Measurements from ENCODE around the gene AGER.
A peak's percentile ranks its signal among the peaks of the same experiment; 100 is the strongest.
"Not testable (repeated sequence)": the region's sequence is repeated elsewhere in the genome, so short reads cannot be mapped to it uniquely, and the experiment has no call there.

The AGER gene

GRCh38 chr6:32147401-32148132 is 36.5 kb downstream of the AGER start:
- Histone ChIP-seq H3K4me3 (ENCODE audit: low read length, poor library complexity, severe bottlenecking) (no peak overlapping the region), H3K4me2 (ENCODE audit: low read depth, low read length, poor library complexity, severe bottlenecking) (no peak overlapping the region), H3K79me2 (ENCODE audit: insufficient read depth, low read length) (no peaks in the 10 kb centered on the region), H3K27me3 (ENCODE audit: insufficient read depth, low read length, poor library complexity, severe bottlenecking) (no peaks in the 10 kb centered on the region), H2AFZ (ENCODE audit: low read length) (no peak overlapping the region), H3K9ac (ENCODE audit: low read depth, low read length, poor library complexity, severe bottlenecking) (no peak overlapping the region), H3K9me3 (ENCODE audit: insufficient read depth, low read depth, low read length) (no peaks in the 10 kb centered on the region), H3K9me2 (replicated peaks; ENCODE audit: low read depth, low read length) (no peaks in the 10 kb centered on the region), H3F3A (ENCODE audit: low read depth) (no peaks in the 10 kb centered on the region), H3K36me3 (ENCODE audit: insufficient read depth, low read length) (no peaks in the 10 kb centered on the region), H4K20me1 (ENCODE audit: insufficient read depth, low read length, poor library complexity, severe bottlenecking) (no peaks in the 10 kb centered on the region), H3K4me1 (ENCODE audit: insufficient read depth, low read length, poor library complexity, severe bottlenecking) (no peaks in the 10 kb centered on the region)
- peak; percentile 27; the same call in 1 of the 2 replicates for TF ChIP-seq CTCF (conservative IDR thresholded peaks at IDR 0.05; ENCODE audit: low read length)
- TF ChIP-seq EZH2phosphoT487 (IDR thresholded peaks at IDR 0.05; ENCODE audit: borderline replicate concordance), result no peak

- Histone ChIP-seq H3F3A (ENCODE audit: low read depth) (no peaks in the 10 kb centered on the region), H3K9me3 (ENCODE audit: insufficient read depth, low read depth, low read length) (no peaks in the 10 kb centered on the region), H4K20me1 (ENCODE audit: insufficient read depth, low read length, poor library complexity, severe bottlenecking) (no peaks in the 10 kb centered on the region), H3K9me2 (replicated peaks; ENCODE audit: low read depth, low read length) (no peaks in the 10 kb centered on the region), H3K27me3 (ENCODE audit: insufficient read depth, low read length, poor library complexity, severe bottlenecking) (no peaks in the 10 kb centered on the region), H3K4me2 (ENCODE audit: low read depth, low read length, poor library complexity, severe bottlenecking) (no peak overlapping the region), H3K9ac (ENCODE audit: low read depth, low read length, poor library complexity, severe bottlenecking) (no peak overlapping the region), H2AFZ (ENCODE audit: low read length) (no peak overlapping the region), H3K4me1 (ENCODE audit: insufficient read depth, low read length, poor library complexity, severe bottlenecking) (no peaks in the 10 kb centered on the region), H3K4me3 (ENCODE audit: low read length, poor library complexity, severe bottlenecking) (no peak overlapping the region), H3K79me2 (ENCODE audit: insufficient read depth, low read length) (no peaks in the 10 kb centered on the region), H3K36me3 (ENCODE audit: insufficient read depth, low read length) (no peaks in the 10 kb centered on the region)
- TF ChIP-seq EZH2phosphoT487 (IDR thresholded peaks at IDR 0.05; ENCODE audit: borderline replicate concordance) (no peak), CTCF (conservative IDR thresholded peaks at IDR 0.05; ENCODE audit: low read length) (no peak)
Observed at GRCh38 chr6:32146687-32147086, 37.4 kb downstream of the AGER start.

- Histone ChIP-seq H3K9ac (ENCODE audit: low read depth, low read length, poor library complexity, severe bottlenecking) (no peak overlapping the region), H3K9me2 (replicated peaks; ENCODE audit: low read depth, low read length) (no peaks in the 10 kb centered on the region), H3K79me2 (ENCODE audit: insufficient read depth, low read length) (no peaks in the 10 kb centered on the region), H4K20me1 (ENCODE audit: insufficient read depth, low read length, poor library complexity, severe bottlenecking) (no peaks in the 10 kb centered on the region), H3K4me2 (ENCODE audit: low read depth, low read length, poor library complexity, severe bottlenecking) (no peak overlapping the region), H3K27me3 (ENCODE audit: insufficient read depth, low read length, poor library complexity, severe bottlenecking) (no peaks in the 10 kb centered on the region), H3K9me3 (ENCODE audit: insufficient read depth, low read depth, low read length) (no peaks in the 10 kb centered on the region), H3F3A (ENCODE audit: low read depth) (no peaks in the 10 kb centered on the region), H3K4me3 (ENCODE audit: low read length, poor library complexity, severe bottlenecking) (no peak overlapping the region), H2AFZ (ENCODE audit: low read length) (no peak overlapping the region), H3K4me1 (ENCODE audit: insufficient read depth, low read length, poor library complexity, severe bottlenecking) (no peaks in the 10 kb centered on the region), H3K36me3 (ENCODE audit: insufficient read depth, low read length) (no peaks in the 10 kb centered on the region)
- TF ChIP-seq CTCF (conservative IDR thresholded peaks at IDR 0.05; ENCODE audit: low read length) (no peak), EZH2phosphoT487 (IDR thresholded peaks at IDR 0.05; ENCODE audit: borderline replicate concordance) (no peak)
Observed at GRCh38 chr6:32146287-32146686, 37.8 kb downstream of the AGER start.

- not testable (repeated sequence) for H3K4me3 ChIP-seq (ENCODE audit: low read length, poor library complexity, severe bottlenecking); H4K20me1 ChIP-seq (ENCODE audit: insufficient read depth, low read length, poor library complexity, severe bottlenecking); H3K9me2 ChIP-seq (replicated peaks; ENCODE audit: low read depth, low read length); H3K36me3 ChIP-seq (ENCODE audit: insufficient read depth, low read length); H3F3A ChIP-seq (ENCODE audit: low read depth); H3K27me3 ChIP-seq (ENCODE audit: insufficient read depth, low read length, poor library complexity, severe bottlenecking); H3K4me2 ChIP-seq (ENCODE audit: low read depth, low read length, poor library complexity, severe bottlenecking); H2AFZ ChIP-seq (ENCODE audit: low read length); H3K9me3 ChIP-seq (ENCODE audit: insufficient read depth, low read depth, low read length); H3K4me1 ChIP-seq (ENCODE audit: insufficient read depth, low read length, poor library complexity, severe bottlenecking); H3K9ac ChIP-seq (ENCODE audit: low read depth, low read length, poor library complexity, severe bottlenecking); H3K79me2 ChIP-seq (ENCODE audit: insufficient read depth, low read length)
Observed at GRCh38 chr6:32144238-32144637, 39.8 kb downstream of the AGER start.

Measured in Loucy (cell line).